ENCODE results near the gene LY6G6F.

GRCh38 chr6:31713465-31713864, 6.8 kb downstream of the LY6G6F start:
- TF ChIP-seq GATA2 (IDR thresholded peaks at IDR 0.05; ENCODE audit: low read depth, low read length) (no peak), GATA3 (IDR thresholded peaks at IDR 0.05; ENCODE audit: low read depth, low read length) (no peak)

Measured in SH-SY5Y (cell line).